ENCODE measurements around the gene KCNJ5.

DNA sequence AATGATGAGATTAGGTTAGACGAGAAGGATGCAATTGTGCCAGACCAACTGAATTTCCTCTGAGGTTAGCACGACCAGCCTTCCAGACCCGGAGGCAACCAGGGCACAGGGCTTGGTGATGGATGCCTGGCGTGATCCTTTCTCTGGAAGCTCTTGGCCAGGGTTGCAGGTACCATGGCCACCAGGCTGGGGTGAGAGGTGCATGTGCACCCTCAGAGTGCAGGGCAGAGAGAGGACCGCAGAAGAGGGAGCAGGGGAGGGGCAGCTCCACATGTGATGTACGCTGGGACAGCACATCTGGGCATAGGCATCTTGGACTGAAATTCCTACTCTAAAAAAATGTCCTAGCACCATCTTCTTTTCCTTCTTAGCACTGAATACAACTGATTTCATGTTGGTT lies 34.9 kb upstream of the KCNJ5 start:
- TF ChIP-seq, protein P1, sequence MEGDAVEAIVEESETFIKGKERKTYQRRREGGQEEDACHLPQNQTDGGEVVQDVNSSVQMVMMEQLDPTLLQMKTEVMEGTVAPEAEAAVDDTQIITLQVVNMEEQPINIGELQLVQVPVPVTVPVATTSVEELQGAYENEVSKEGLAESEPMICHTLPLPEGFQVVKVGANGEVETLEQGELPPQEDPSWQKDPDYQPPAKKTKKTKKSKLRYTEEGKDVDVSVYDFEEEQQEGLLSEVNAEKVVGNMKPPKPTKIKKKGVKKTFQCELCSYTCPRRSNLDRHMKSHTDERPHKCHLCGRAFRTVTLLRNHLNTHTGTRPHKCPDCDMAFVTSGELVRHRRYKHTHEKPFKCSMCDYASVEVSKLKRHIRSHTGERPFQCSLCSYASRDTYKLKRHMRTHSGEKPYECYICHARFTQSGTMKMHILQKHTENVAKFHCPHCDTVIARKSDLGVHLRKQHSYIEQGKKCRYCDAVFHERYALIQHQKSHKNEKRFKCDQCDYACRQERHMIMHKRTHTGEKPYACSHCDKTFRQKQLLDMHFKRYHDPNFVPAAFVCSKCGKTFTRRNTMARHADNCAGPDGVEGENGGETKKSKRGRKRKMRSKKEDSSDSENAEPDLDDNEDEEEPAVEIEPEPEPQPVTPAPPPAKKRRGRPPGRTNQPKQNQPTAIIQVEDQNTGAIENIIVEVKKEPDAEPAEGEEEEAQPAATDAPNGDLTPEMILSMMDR (IDR thresholded peaks at IDR 0.05; ENCODE audit: borderline replicate concordance, extremely low read depth, low read length, poor library complexity, severe bottlenecking): no peak
- TF ChIP-seq EZH2 (IDR thresholded peaks at IDR 0.05; ENCODE audit: borderline replicate concordance, low read depth, low read length, severe bottlenecking): no peak
